BE2C (cell line): Measurements from ENCODE around the gene HECW1.
"Not testable (repeated sequence)": the region's sequence is repeated elsewhere in the genome, so short reads cannot be mapped to it uniquely, and the experiment has no call there.

Source experiments
- DNase-seq: peaks from one replicate; pipeline ENCODE4 v3.0.0-alpha.2; 2020
- H3K27me3 ChIP-seq: fragments of 250-450 bp; sonication (Bioruptor Pico); 2 replicates; pipeline ENCODE4 v1.5.1; 2020; ENCODE audit warnings: mild to moderate bottlenecking
- H3K36me3 ChIP-seq: fragments of 250-450 bp; sonication (Bioruptor Pico); 2 replicates; pipeline ENCODE4 v1.5.1; 2020; ENCODE audit warnings: mild to moderate bottlenecking
- H3K4me1 ChIP-seq: fragments of 250-450 bp; sonication (Bioruptor Pico); 2 replicates; pipeline ENCODE4 v1.5.1; 2020
- H3K4me3 ChIP-seq: 2 replicates; pipeline ENCODE4 v1.5.1; 2011; ENCODE audit warnings: low read depth, low read length
- H3K9me3 ChIP-seq: fragments of 250-450 bp; sonication (Bioruptor Pico); 2 replicates; pipeline ENCODE4 v1.5.1; 2020
- CTCF ChIP-seq: IDR thresholded peaks from 2 replicates; pipeline ENCODE4 v1.5.1; 2012; ENCODE audit warnings: mild to moderate bottlenecking, low read depth, low read length

Gene HECW1

GRCh38 chr7:43593010-43593409 is 480.6 kb downstream of the HECW1 start:
- Histone ChIP-seq H3K4me1 (no peaks in the 10 kb centered on the region), H3K4me3 (no peak overlapping the region), H3K27me3 (no peaks in the 10 kb centered on the region), H3K9me3 (no peaks in the 10 kb centered on the region), H3K36me3 (no peaks in the 10 kb centered on the region)
- TF ChIP-seq CTCF = no peak
- DNase-seq = no peak

DNA sequence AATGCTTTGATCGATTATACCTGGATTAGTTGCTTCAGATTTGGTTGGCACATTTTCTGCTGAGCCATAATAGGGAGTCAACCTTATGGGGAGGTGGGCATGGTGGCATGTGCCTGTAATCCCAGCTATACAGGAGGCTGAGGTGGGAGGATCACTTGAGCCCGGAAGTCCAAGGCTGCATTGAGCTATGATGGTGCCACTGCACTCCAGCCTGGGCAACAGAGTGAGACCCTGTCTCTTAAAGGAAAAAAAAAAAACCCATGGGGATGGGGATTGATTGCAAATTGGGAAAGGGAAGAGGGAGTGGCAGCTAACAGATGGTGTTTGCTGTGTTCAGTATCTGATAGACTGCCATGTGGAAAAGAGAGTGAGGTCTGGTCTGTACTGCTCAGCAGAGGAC is 481.6 kb downstream of the HECW1 start:
- Histone ChIP-seq H3K36me3 (no peaks in the 10 kb centered on the region), H3K4me1 (no peaks in the 10 kb centered on the region), H3K27me3 (no peaks in the 10 kb centered on the region), H3K4me3 (no peak overlapping the region), H3K9me3 (no peaks in the 10 kb centered on the region)
- DNase-seq = no peak
- TF ChIP-seq CTCF = no peak

- not testable (repeated sequence) for DNase-seq, H3K27me3 ChIP-seq, H3K4me1 ChIP-seq, H3K36me3 ChIP-seq, H3K4me3 ChIP-seq, H3K9me3 ChIP-seq
Measured at GRCh38 chr7:43596426-43596825, 484.0 kb downstream of the HECW1 start.

GRCh38 chr7:43600056-43600455 is 487.6 kb downstream of the HECW1 start:
- Histone ChIP-seq H3K4me1 (no peaks in the 10 kb centered on the region; the same call in 1 of the 2 replicates), H3K9me3 (no peaks in the 10 kb centered on the region), H3K4me3 (no peak overlapping the region), H3K36me3 (no peaks in the 10 kb centered on the region), H3K27me3 (no peaks in the 10 kb centered on the region)
- TF ChIP-seq CTCF = no peak
- no peak for DNase-seq

GRCh38 chr7:43602256-43602655 is 489.8 kb downstream of the HECW1 start:
- DNase-seq = no peak
- TF ChIP-seq CTCF = no peak

DNA sequence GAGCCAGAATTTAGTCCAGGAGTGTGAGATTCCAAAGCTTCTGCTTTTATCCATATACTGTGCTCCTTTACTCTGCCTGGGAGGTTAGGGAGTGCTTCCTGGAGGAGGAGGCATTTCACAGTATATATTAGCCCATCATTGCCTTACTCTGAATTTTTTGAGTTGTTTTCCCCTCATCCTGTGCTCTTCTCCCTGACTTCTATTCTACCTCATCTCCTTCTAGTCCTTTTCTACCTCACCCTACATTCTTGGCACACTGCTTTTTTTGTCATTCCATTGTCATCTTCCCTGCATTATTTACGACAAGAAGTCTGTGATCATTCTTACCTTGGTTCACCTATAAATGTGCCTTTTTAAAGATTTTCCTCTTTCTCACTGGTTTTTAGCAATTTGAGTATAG is 491.8 kb downstream of the HECW1 start:
- no peak for DNase-seq
- Histone ChIP-seq H3K4me3 (no peak overlapping the region), H3K4me1 (no peaks in the 10 kb centered on the region; the same call in 1 of the 2 replicates), H3K27me3 (no peaks in the 10 kb centered on the region), H3K9me3 (no peaks in the 10 kb centered on the region), H3K36me3 (no peaks in the 10 kb centered on the region)
- TF ChIP-seq CTCF = no peak

More at GRCh38 chr7:43602256-43602655, 489.8 kb downstream of the HECW1 start:
- Histone ChIP-seq H3K27me3 (no peaks in the 10 kb centered on the region), H3K4me1 (no peaks in the 10 kb centered on the region; the same call in 1 of the 2 replicates), H3K36me3 (no peaks in the 10 kb centered on the region), H3K9me3 (no peaks in the 10 kb centered on the region), H3K4me3 (no peak overlapping the region)

DNA sequence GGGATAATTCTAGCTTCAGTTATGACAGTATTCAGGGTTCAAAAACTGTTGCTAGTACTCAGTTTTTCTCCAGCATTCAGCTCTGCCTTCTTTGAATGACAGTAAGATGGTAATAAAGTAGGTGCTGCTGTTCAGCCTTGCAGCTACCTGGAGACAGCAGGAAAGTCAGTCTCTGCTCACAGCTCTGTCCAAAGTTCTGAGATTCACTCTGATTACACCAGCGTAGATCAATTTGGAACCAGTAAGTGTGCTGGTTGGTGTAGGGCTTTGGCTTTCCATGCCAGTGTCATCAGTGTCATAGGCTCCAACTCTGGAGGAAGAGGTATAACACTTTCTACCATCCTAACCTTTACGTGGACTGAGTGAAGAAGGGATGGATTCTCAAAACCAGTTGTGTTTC is 496.6 kb downstream of the HECW1 start:
- Histone ChIP-seq H3K4me1 (peaks cover 3% of the 10 kb centered on the region), H3K27me3 (no peaks in the 10 kb centered on the region), H3K36me3 (no peaks in the 10 kb centered on the region; the same call in 1 of the 2 replicates), H3K4me3 (no peak overlapping the region), H3K9me3 (no peaks in the 10 kb centered on the region)
- no peak for TF ChIP-seq CTCF
- no peak for DNase-seq
